ENCODE measurements around the gene KREMEN2. TPM values are rescaled to one million over a fixed set of nuclear protein-coding genes. Genes with fewer than 3 reads are reported as not detected.

The KREMEN2 gene
- total RNA-seq, 1 experiment from 2014 or later: 7.5 TPM

GRCh38 chr16:3000540-3000939, 36.5 kb downstream of the KREMEN2 start (continued):
- no peak for TF ChIP-seq ARID4B (CRISPR knock-in tag; IDR thresholded peaks at IDR 0.05; ENCODE audit: borderline replicate concordance)
- TF ChIP-seq AR (CRISPR knock-in tag; IDR thresholded peaks at IDR 0.05): no peak

- DNase-seq (ENCODE audit: low spot score): peak; percentile 50
- Mint-ChIP-seq H3K36me3 (no peaks in the 10 kb centered on the region), H3K4me3 (no peak overlapping the region), H3K9me3 (no peaks in the 10 kb centered on the region), H3K4me1 (peaks cover 14% of the 10 kb centered on the region), H3K27me3 (ENCODE audit: low read depth) (no peaks in the 10 kb centered on the region), H3K27ac (peak overlapping the region; percentile 77; the same call in 1 of the 2 replicates)
- CTCF ChIA-PET: interaction anchor here (0.6 to 13.4 kb wide), 20 partner anchors 9 to 163 kb away, joined by 3 to 355 read pairs (median 6); partner anchors contain the start of genes CLDN6, CLDN9, HCFC1R1 and KREMEN2
- ATAC-seq: peak; percentile 11
- POLR2A ChIA-PET: interaction anchor here (1.0 to 13.9 kb wide), 3 partner anchors 20 to 31 kb away, joined by 3 to 502 read pairs (median 3); partner anchors contain the start of genes CLDN6, HCFC1R1, THOC6 and TNFRSF12A
- TF ChIP-seq E2F4 (CRISPR knock-in tag; IDR thresholded peaks at IDR 0.05; ENCODE audit: borderline replicate concordance, low read depth): no peak
- TF ChIP-seq ZSCAN18 (CRISPR knock-in tag; IDR thresholded peaks at IDR 0.05): no peak
- no peak for TF ChIP-seq IRF1 (CRISPR knock-in tag; IDR thresholded peaks at IDR 0.05)
- TF ChIP-seq ZNF263 (CRISPR knock-in tag; IDR thresholded peaks at IDR 0.05; ENCODE audit: low read depth): no peak
- no peak for TF ChIP-seq PRDM15 (CRISPR knock-in tag; IDR thresholded peaks at IDR 0.05)
- no peak for TF ChIP-seq GTF2I (CRISPR knock-in tag; conservative IDR thresholded peaks at IDR 0.05)
- TF ChIP-seq E2F1 (CRISPR knock-in tag; IDR thresholded peaks at IDR 0.05): no peak
- TF ChIP-seq NR3C1 (CRISPR knock-in tag; conservative IDR thresholded peaks at IDR 0.05; ENCODE audit: low read depth): no peak
- no peak for TF ChIP-seq ZBTB43 (CRISPR knock-in tag; IDR thresholded peaks at IDR 0.05)
- TF ChIP-seq SMAD3 (CRISPR knock-in tag; IDR thresholded peaks at IDR 0.05; ENCODE audit: borderline replicate concordance): no peak
- no peak for TF ChIP-seq SP1 (CRISPR knock-in tag; conservative IDR thresholded peaks at IDR 0.05)
- TF ChIP-seq E2F5 (CRISPR knock-in tag; IDR thresholded peaks at IDR 0.05): no peak
Observed at GRCh38 chr16:3001316-3001715, 37.2 kb downstream of the KREMEN2 start.
